ENCODE data around the gene SLC11A2. TPM values are rescaled to one million over a fixed set of nuclear protein-coding genes. Genes with fewer than 3 reads are reported as not detected.
"Not testable (repeated sequence)": the region's sequence is repeated elsewhere in the genome, so short reads cannot be mapped to it uniquely, and the experiment has no call there.

SLC11A2 gene
- total RNA-seq, 1 donor from 2014 or later, result 26.8 TPM

GRCh38 chr12:50955697-50956096 lies 70.5 kb downstream of the SLC11A2 start:
- no peak for TF ChIP-seq CTCF (IDR thresholded peaks at IDR 0.05)
- Mint-ChIP-seq H3K4me1 (ENCODE audit: low read depth) (peaks cover 10% of the 10 kb centered on the region), H3K36me3 (ENCODE audit: low read depth) (peaks cover 2% of the 10 kb centered on the region), H3K27ac (ENCODE audit: unreplicated experiment) (no peak overlapping the region), H3K4me3 (ENCODE audit: unreplicated experiment) (no peak overlapping the region), H3K27me3 (ENCODE audit: low read depth) (no peaks in the 10 kb centered on the region), H3K9me3 (ENCODE audit: low read depth) (no peaks in the 10 kb centered on the region)
- no peak for DNase-seq (ENCODE audit: low spot score)

- Mint-ChIP-seq H3K27me3 (ENCODE audit: low read depth) (no peaks in the 10 kb centered on the region), H3K27ac (ENCODE audit: unreplicated experiment) (no peak overlapping the region), H3K36me3 (ENCODE audit: low read depth) (peaks cover 2% of the 10 kb centered on the region), H3K9me3 (ENCODE audit: low read depth) (no peaks in the 10 kb centered on the region), H3K4me1 (ENCODE audit: low read depth) (peaks cover 6% of the 10 kb centered on the region), H3K4me3 (ENCODE audit: unreplicated experiment) (no peak overlapping the region)
- no peak for TF ChIP-seq CTCF (IDR thresholded peaks at IDR 0.05)
- DNase-seq (ENCODE audit: low spot score), result no peak
These were observed 70.9 kb downstream of the SLC11A2 start for GRCh38 chr12:50955288-50955687.

GRCh38 chr12:50954789-50955188 lies 71.4 kb downstream of the SLC11A2 start:
- not testable (repeated sequence) for H3K4me1 Mint-ChIP-seq (ENCODE audit: low read depth); H3K36me3 Mint-ChIP-seq (ENCODE audit: low read depth); H3K9me3 Mint-ChIP-seq (ENCODE audit: low read depth); H3K4me3 Mint-ChIP-seq (ENCODE audit: unreplicated experiment); DNase-seq (ENCODE audit: low spot score); H3K27ac Mint-ChIP-seq (ENCODE audit: unreplicated experiment); H3K27me3 Mint-ChIP-seq (ENCODE audit: low read depth)

GRCh38 chr12:50953047-50953446 lies 73.1 kb downstream of the SLC11A2 start:
- TF ChIP-seq CTCF (IDR thresholded peaks at IDR 0.05), result no peak
- Mint-ChIP-seq H3K4me1 (ENCODE audit: low read depth) (peaks cover 10% of the 10 kb centered on the region), H3K9me3 (ENCODE audit: low read depth) (no peaks in the 10 kb centered on the region), H3K27me3 (ENCODE audit: low read depth) (no peaks in the 10 kb centered on the region), H3K4me3 (ENCODE audit: unreplicated experiment) (no peak overlapping the region), H3K36me3 (ENCODE audit: low read depth) (peaks cover 2% of the 10 kb centered on the region), H3K27ac (ENCODE audit: unreplicated experiment) (no peak overlapping the region)
- DNase-seq (ENCODE audit: low spot score), result no peak

GRCh38 chr12:50952510-50952909 lies 73.7 kb downstream of the SLC11A2 start, which contains the start of gene HIGD1C:
TSS of gene HIGD1C (plus strand) at chr12:50952544. CDS start at chr12:50953999, 1,455 bp downstream.
- no peaks in the 10 kb centered on the region for H3K27me3 Mint-ChIP-seq (ENCODE audit: low read depth)
- no peak within 1 kb of the TSS for H3K4me3 Mint-ChIP-seq (ENCODE audit: unreplicated experiment)
- no peak for DNase-seq (ENCODE audit: low spot score)
- no peak within 1 kb of the TSS for H3K27ac Mint-ChIP-seq (ENCODE audit: unreplicated experiment)
- no peak for TF ChIP-seq CTCF (IDR thresholded peaks at IDR 0.05)
- H3K4me1 Mint-ChIP-seq (ENCODE audit: low read depth), result peaks cover 15% of the 10 kb centered on the region
- H3K9me3 Mint-ChIP-seq (ENCODE audit: low read depth), result no peaks in the 10 kb centered on the region
- peaks cover 2% of the 10 kb centered on the region for H3K36me3 Mint-ChIP-seq (ENCODE audit: low read depth)

- TF ChIP-seq CTCF (IDR thresholded peaks at IDR 0.05), result no peak
- no peak overlapping the region for H3K27ac Mint-ChIP-seq (ENCODE audit: unreplicated experiment)
- H3K27me3 Mint-ChIP-seq (ENCODE audit: low read depth), result no peaks in the 10 kb centered on the region
- H3K4me1 Mint-ChIP-seq (ENCODE audit: low read depth), result peaks cover 17% of the 10 kb centered on the region
- no peaks in the 10 kb centered on the region for H3K9me3 Mint-ChIP-seq (ENCODE audit: low read depth)
- H3K4me3 Mint-ChIP-seq (ENCODE audit: unreplicated experiment), result no peak overlapping the region
- H3K36me3 Mint-ChIP-seq (ENCODE audit: low read depth), result peaks cover 2% of the 10 kb centered on the region
- DNase-seq (ENCODE audit: low spot score), result no peak
These were observed 75.1 kb downstream of the SLC11A2 start for GRCh38 chr12:50951112-50951511.
